Memory B cell (primary cell): ENCODE measurements around the gene SLC5A11.
A peak's percentile ranks its signal among the peaks of the same experiment; 100 is the strongest.
"Not testable (repeated sequence)": the region's sequence is repeated elsewhere in the genome, so short reads cannot be mapped to it uniquely, and the experiment has no call there.

Source experiments
- ATAC-seq: fragments of 150-1000 bp; cut with Tn5 transposase; 2 replicates; pipeline ENCODE4 v1.10.0; 2021; ENCODE audit warnings: low read depth, mild to moderate bottlenecking, moderate library complexity
- DNase-seq, 2 donors: peaks; one replicate each; pipeline ENCODE4 v3.0.0; 2022; ENCODE audit warnings: low spot score in 2 of 2
- H3K27ac Mint-ChIP-seq: one replicate; pipeline ENCODE4 v1.8.0; 2022; ENCODE audit warnings: mild to moderate bottlenecking, moderate library complexity, mixed read lengths
- H3K27me3 Mint-ChIP-seq: one replicate; pipeline ENCODE4 v1.8.0; 2022; ENCODE audit warnings: mixed read lengths
- H3K36me3 Mint-ChIP-seq: one replicate; pipeline ENCODE4 v1.8.0; 2022; ENCODE audit warnings: mild to moderate bottlenecking, mixed read lengths
- H3K4me1 Mint-ChIP-seq: one replicate; pipeline ENCODE4 v1.8.0; 2022; ENCODE audit warnings: mixed read lengths
- H3K4me3 Mint-ChIP-seq: one replicate; pipeline ENCODE4 v1.8.0; 2022; ENCODE audit warnings: mild to moderate bottlenecking, moderate library complexity, mixed read lengths
- H3K9me3 Mint-ChIP-seq: one replicate; pipeline ENCODE4 v1.8.0; 2022; ENCODE audit warnings: mixed read lengths

The SLC5A11 gene

GRCh38 chr16:24845726-24846547, at the start of gene SLC5A11:
TSS of gene SLC5A11 (plus strand) at chr16:24845963. CDS start at chr16:24858644, 12,681 bp downstream.
- peaks cover 6% of the 10 kb centered on the region for H3K36me3 Mint-ChIP-seq
- no peaks in the 10 kb centered on the region for H3K4me1 Mint-ChIP-seq
- DNase-seq (no peak), ATAC-seq (no peak)
- no peak within 1 kb of the TSS for H3K27ac Mint-ChIP-seq
- no peak within 1 kb of the TSS for H3K4me3 Mint-ChIP-seq
- no peaks in the 10 kb centered on the region for H3K9me3 Mint-ChIP-seq
- H3K27me3 Mint-ChIP-seq, result peaks cover 4% of the 10 kb centered on the region

- DNase-seq (no peak), ATAC-seq (no peak)
- Mint-ChIP-seq H3K27ac (no peak overlapping the region), H3K27me3 (no peaks in the 10 kb centered on the region), H3K4me1 (no peaks in the 10 kb centered on the region), H3K4me3 (no peak overlapping the region), H3K9me3 (no peaks in the 10 kb centered on the region), H3K36me3 (peaks cover 53% of the 10 kb centered on the region)
Measured at GRCh38 chr16:24800586-24800985, 45.2 kb upstream of the SLC5A11 start.

GRCh38 chr16:24801761-24802302, 43.9 kb upstream of the SLC5A11 start:
- H3K27me3 Mint-ChIP-seq, result no peaks in the 10 kb centered on the region
- no peak for DNase-seq
- H3K36me3 Mint-ChIP-seq, result peaks cover 56% of the 10 kb centered on the region
- peak overlapping the region; percentile 51 for H3K27ac Mint-ChIP-seq
- no peak for ATAC-seq
- no peaks in the 10 kb centered on the region for H3K4me1 Mint-ChIP-seq
- H3K4me3 Mint-ChIP-seq, result no peak overlapping the region
- H3K9me3 Mint-ChIP-seq, result no peaks in the 10 kb centered on the region

GRCh38 chr16:24805484-24805883, 40.3 kb upstream of the SLC5A11 start:
- no peak for ATAC-seq
- no peak overlapping the region for H3K4me3 Mint-ChIP-seq
- no peaks in the 10 kb centered on the region for H3K27me3 Mint-ChIP-seq
- DNase-seq, result no peak
- peak overlapping the region; percentile 49 for H3K27ac Mint-ChIP-seq
- H3K9me3 Mint-ChIP-seq, result no peaks in the 10 kb centered on the region
- no peaks in the 10 kb centered on the region for H3K4me1 Mint-ChIP-seq
- peaks cover 49% of the 10 kb centered on the region for H3K36me3 Mint-ChIP-seq

- DNase-seq (no peak), ATAC-seq (no peak)
- Mint-ChIP-seq H3K4me1 (no peaks in the 10 kb centered on the region), H3K27me3 (no peaks in the 10 kb centered on the region), H3K9me3 (no peaks in the 10 kb centered on the region), H3K4me3 (no peak overlapping the region), H3K36me3 (peaks cover 43% of the 10 kb centered on the region), H3K27ac (no peak overlapping the region)
Measured at GRCh38 chr16:24807301-24807700, 38.5 kb upstream of the SLC5A11 start.

GRCh38 chr16:24810951-24811843, 34.6 kb upstream of the SLC5A11 start:
- ATAC-seq (no peak), DNase-seq (no peak)
- Mint-ChIP-seq H3K27me3 (no peaks in the 10 kb centered on the region), H3K27ac (peak overlapping the region; percentile 12), H3K4me1 (no peaks in the 10 kb centered on the region), H3K4me3 (no peak overlapping the region), H3K36me3 (peaks cover 31% of the 10 kb centered on the region), H3K9me3 (no peaks in the 10 kb centered on the region)

GRCh38 chr16:24812813-24813212, 33.0 kb upstream of the SLC5A11 start:
- H3K27ac Mint-ChIP-seq, DNase-seq, H3K4me1 Mint-ChIP-seq, H3K27me3 Mint-ChIP-seq, H3K4me3 Mint-ChIP-seq, ATAC-seq, H3K9me3 Mint-ChIP-seq: not testable (repeated sequence)
- H3K36me3 Mint-ChIP-seq, result peaks cover 25% of the 10 kb centered on the region

GRCh38 chr16:24815021-24815420, 30.7 kb upstream of the SLC5A11 start:
- no peaks in the 10 kb centered on the region for H3K9me3 Mint-ChIP-seq
- DNase-seq (no peak), ATAC-seq (no peak)
- H3K36me3 Mint-ChIP-seq, result peaks cover 41% of the 10 kb centered on the region
- no peaks in the 10 kb centered on the region for H3K4me1 Mint-ChIP-seq
- H3K27me3 Mint-ChIP-seq, result no peaks in the 10 kb centered on the region
- H3K27ac Mint-ChIP-seq, result no peak overlapping the region
- H3K4me3 Mint-ChIP-seq, result no peak overlapping the region

- DNase-seq (no peak), ATAC-seq (no peak)
- Mint-ChIP-seq H3K4me1 (no peaks in the 10 kb centered on the region), H3K36me3 (peaks cover 40% of the 10 kb centered on the region), H3K27ac (no peak overlapping the region), H3K9me3 (no peaks in the 10 kb centered on the region), H3K4me3 (no peak overlapping the region), H3K27me3 (no peaks in the 10 kb centered on the region)
Measured at GRCh38 chr16:24816688-24817087, 29.1 kb upstream of the SLC5A11 start.

GRCh38 chr16:24819462-24820040, 26.2 kb upstream of the SLC5A11 start:
- no peak overlapping the region for H3K4me3 Mint-ChIP-seq
- ATAC-seq, result no peak
- peaks cover 54% of the 10 kb centered on the region for H3K36me3 Mint-ChIP-seq
- no peaks in the 10 kb centered on the region for H3K9me3 Mint-ChIP-seq
- H3K4me1 Mint-ChIP-seq, result no peaks in the 10 kb centered on the region
- DNase-seq, result no peak
- H3K27ac Mint-ChIP-seq, result no peak overlapping the region
- H3K27me3 Mint-ChIP-seq, result no peaks in the 10 kb centered on the region

GRCh38 chr16:24820522-24820921, 25.2 kb upstream of the SLC5A11 start:
- H3K9me3 Mint-ChIP-seq, result no peaks in the 10 kb centered on the region
- no peaks in the 10 kb centered on the region for H3K4me1 Mint-ChIP-seq
- peaks cover 53% of the 10 kb centered on the region for H3K36me3 Mint-ChIP-seq
- H3K27me3 Mint-ChIP-seq, result no peaks in the 10 kb centered on the region
- DNase-seq, result no peak
- H3K27ac Mint-ChIP-seq, result no peak overlapping the region
- H3K4me3 Mint-ChIP-seq, result no peak overlapping the region
- no peak for ATAC-seq

- peaks cover 57% of the 10 kb centered on the region for H3K36me3 Mint-ChIP-seq
- no peak for DNase-seq
- no peak overlapping the region for H3K4me3 Mint-ChIP-seq
- ATAC-seq, result no peak
- H3K27me3 Mint-ChIP-seq, result no peaks in the 10 kb centered on the region
- no peak overlapping the region for H3K27ac Mint-ChIP-seq
- no peaks in the 10 kb centered on the region for H3K9me3 Mint-ChIP-seq
- no peaks in the 10 kb centered on the region for H3K4me1 Mint-ChIP-seq
Measured at GRCh38 chr16:24821129-24821528, 24.6 kb upstream of the SLC5A11 start.

- H3K27me3 Mint-ChIP-seq, result no peaks in the 10 kb centered on the region
- no peak overlapping the region for H3K27ac Mint-ChIP-seq
- no peak for ATAC-seq
- H3K36me3 Mint-ChIP-seq, result peaks cover 62% of the 10 kb centered on the region
- H3K4me3 Mint-ChIP-seq, result no peak overlapping the region
- no peak for DNase-seq
- H3K9me3 Mint-ChIP-seq, result no peaks in the 10 kb centered on the region
- H3K4me1 Mint-ChIP-seq, result no peaks in the 10 kb centered on the region
Measured at GRCh38 chr16:24822542-24822941, 23.2 kb upstream of the SLC5A11 start.

- Mint-ChIP-seq H3K27ac (no peak overlapping the region), H3K4me1 (no peaks in the 10 kb centered on the region), H3K36me3 (peaks cover 58% of the 10 kb centered on the region), H3K4me3 (no peak overlapping the region), H3K9me3 (no peaks in the 10 kb centered on the region), H3K27me3 (no peaks in the 10 kb centered on the region)
- DNase-seq (no peak), ATAC-seq (no peak)
Measured at GRCh38 chr16:24822974-24823373, 22.8 kb upstream of the SLC5A11 start.
